Measurements from ENCODE around the gene SPINDOC. TPM values are rescaled to one million over a fixed set of nuclear protein-coding genes. Genes with fewer than 3 reads are reported as not detected.

SPINDOC gene
- total RNA-seq, 1 donor from 2014 or later: 32.2 TPM

DNA sequence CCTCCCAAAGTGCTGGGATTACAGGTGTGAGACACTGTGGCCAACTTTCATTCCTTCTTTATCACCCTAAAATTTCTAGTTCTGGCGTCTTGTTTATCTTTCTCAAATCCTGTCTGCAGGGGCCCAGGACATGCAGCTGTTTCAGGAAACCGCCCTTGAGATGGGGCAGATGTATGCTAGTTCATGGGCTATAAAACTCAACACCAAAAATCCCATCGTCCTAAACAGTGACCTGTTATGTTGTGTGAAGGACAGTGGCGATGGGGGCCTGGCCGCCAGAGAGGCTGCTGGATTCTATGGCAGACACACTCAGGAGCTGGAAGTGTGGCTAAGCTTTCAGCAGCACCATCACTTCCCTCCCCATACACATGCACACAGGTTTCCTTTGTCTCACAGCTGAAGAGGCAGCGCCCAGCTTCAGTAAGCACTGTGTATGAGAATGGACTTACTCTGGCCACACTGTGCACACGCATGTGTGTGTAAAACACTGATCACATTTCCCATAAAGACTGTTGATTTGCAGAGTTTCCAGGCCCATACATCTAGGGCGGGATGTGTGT, 62.3 kb downstream of the SPINDOC start:
- Mint-ChIP-seq H3K27ac (ENCODE audit: unreplicated experiment) (no peak overlapping the region), H3K27me3 (ENCODE audit: low read depth) (no peaks in the 10 kb centered on the region), H3K4me1 (ENCODE audit: low read depth) (peaks cover 57% of the 10 kb centered on the region), H3K4me3 (ENCODE audit: unreplicated experiment) (no peak overlapping the region), H3K9me3 (ENCODE audit: low read depth) (no peaks in the 10 kb centered on the region), H3K36me3 (ENCODE audit: low read depth) (no peaks in the 10 kb centered on the region)
- no peak for DNase-seq (ENCODE audit: low spot score)
- TF ChIP-seq, protein P1, sequence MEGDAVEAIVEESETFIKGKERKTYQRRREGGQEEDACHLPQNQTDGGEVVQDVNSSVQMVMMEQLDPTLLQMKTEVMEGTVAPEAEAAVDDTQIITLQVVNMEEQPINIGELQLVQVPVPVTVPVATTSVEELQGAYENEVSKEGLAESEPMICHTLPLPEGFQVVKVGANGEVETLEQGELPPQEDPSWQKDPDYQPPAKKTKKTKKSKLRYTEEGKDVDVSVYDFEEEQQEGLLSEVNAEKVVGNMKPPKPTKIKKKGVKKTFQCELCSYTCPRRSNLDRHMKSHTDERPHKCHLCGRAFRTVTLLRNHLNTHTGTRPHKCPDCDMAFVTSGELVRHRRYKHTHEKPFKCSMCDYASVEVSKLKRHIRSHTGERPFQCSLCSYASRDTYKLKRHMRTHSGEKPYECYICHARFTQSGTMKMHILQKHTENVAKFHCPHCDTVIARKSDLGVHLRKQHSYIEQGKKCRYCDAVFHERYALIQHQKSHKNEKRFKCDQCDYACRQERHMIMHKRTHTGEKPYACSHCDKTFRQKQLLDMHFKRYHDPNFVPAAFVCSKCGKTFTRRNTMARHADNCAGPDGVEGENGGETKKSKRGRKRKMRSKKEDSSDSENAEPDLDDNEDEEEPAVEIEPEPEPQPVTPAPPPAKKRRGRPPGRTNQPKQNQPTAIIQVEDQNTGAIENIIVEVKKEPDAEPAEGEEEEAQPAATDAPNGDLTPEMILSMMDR (IDR thresholded peaks at IDR 0.05): no peak

DNA sequence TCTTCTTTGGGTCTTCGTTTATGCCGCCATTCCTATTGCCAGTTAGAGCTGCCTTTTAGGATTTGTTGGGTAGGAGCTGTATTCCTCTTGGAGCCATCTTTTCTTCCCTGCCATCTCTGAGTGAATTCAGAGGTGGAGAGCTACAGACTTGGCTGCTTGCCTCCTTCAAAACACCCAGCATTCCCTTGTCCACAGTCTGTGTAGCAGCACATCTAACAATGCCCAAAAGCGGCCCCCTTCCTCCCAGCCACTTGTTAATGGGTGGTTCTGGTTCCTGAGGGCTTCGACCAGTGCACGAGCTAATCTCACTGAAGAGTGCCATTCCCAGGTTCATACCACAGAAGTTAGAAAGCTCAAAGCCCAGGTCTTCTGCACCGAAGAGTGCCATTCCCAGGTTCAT, 63.4 kb downstream of the SPINDOC start:
- TF ChIP-seq, protein P1 (IDR thresholded peaks at IDR 0.05): no peak
- DNase-seq (ENCODE audit: low spot score): no peak

More for the DNA sequence above, 63.4 kb downstream of the SPINDOC start:
- H3K4me1 Mint-ChIP-seq (ENCODE audit: low read depth): peaks cover 57% of the 10 kb centered on the region
- H3K27me3 Mint-ChIP-seq (ENCODE audit: low read depth): no peaks in the 10 kb centered on the region
- H3K9me3 Mint-ChIP-seq (ENCODE audit: low read depth): no peaks in the 10 kb centered on the region
- H3K27ac Mint-ChIP-seq (ENCODE audit: unreplicated experiment): no peak overlapping the region
- no peak overlapping the region for H3K4me3 Mint-ChIP-seq (ENCODE audit: unreplicated experiment)
- H3K36me3 Mint-ChIP-seq (ENCODE audit: low read depth): no peaks in the 10 kb centered on the region

Other genes starting within 250 kb of the SPINDOC start
- gene PLAAT3, start 199.0 kb upstream of the SPINDOC start, total RNA-seq: 9.3 to 22.0 TPM (median 21.2 TPM) in 3 replicates
- 111 to 137 TPM (median 136 TPM) in 3 replicates for gene ATL3, start 142.1 kb upstream of the SPINDOC start, total RNA-seq
- 88.0 to 88.5 TPM (median 88.5 TPM) in 3 replicates for gene RTN3, start 132.0 kb upstream of the SPINDOC start, total RNA-seq
- gene ZFTA, start 44.7 kb upstream of the SPINDOC start, total RNA-seq: 28.6 to 34.6 TPM (median 34.2 TPM) in 3 replicates
- gene MARK2, start 25.7 kb downstream of the SPINDOC start, total RNA-seq: 25.3 to 30.7 TPM (median 26.2 TPM) in 3 replicates
- gene RCOR2, start 103.7 kb downstream of the SPINDOC start, total RNA-seq: 1.3 to 3.8 TPM (median 2.7 TPM) in 3 replicates
- gene NAA40, start 125.5 kb downstream of the SPINDOC start, total RNA-seq: 17.7 to 28.0 TPM (median 20.8 TPM) in 3 replicates
- gene COX8A, start 161.2 kb downstream of the SPINDOC start, total RNA-seq: 220 to 245 TPM (median 240 TPM) in 3 replicates
- 51.6 to 58.6 TPM (median 52.2 TPM) in 3 replicates for gene OTUB1, start 173.0 kb downstream of the SPINDOC start, total RNA-seq
- gene FLRT1, start 222.5 kb downstream of the SPINDOC start, total RNA-seq: 0.12 to 0.31 TPM (median 0.22 TPM) in 3 replicates